ENCODE data around the gene CARD10. TPM values are rescaled to one million over a fixed set of nuclear protein-coding genes. Genes with fewer than 3 reads are reported as not detected.

CARD10 gene
- total and polyA plus RNA-seq, 4 donors: 7.8 to 14.0 (median 8.4) TPM

GRCh38 chr22:37534445-37534844 lies 15.2 kb upstream of the CARD10 start (continued):
- TF ChIP-seq MAX (IDR thresholded peaks at IDR 0.05): no peak
- TF ChIP-seq SP1 (IDR thresholded peaks at IDR 0.05): no peak

DNA sequence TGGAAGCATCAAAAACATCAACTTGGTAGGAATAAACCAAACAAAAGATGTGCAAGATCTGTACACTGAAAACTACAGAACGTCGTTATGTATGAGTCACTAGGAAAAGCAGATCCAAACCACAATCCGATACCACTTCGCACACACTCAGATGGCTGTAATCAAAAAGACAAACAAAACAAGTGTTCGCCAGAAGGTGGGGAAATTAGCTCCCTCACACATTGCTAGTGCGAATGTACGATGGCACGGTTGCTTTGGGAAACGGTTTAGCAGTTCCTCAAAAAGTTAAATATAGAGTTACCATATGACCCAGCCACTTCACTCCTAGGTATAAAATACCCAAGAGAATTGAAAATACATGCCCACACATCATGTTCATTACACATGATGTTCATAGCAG lies 14.8 kb upstream of the CARD10 start:
- TF ChIP-seq, protein P1, sequence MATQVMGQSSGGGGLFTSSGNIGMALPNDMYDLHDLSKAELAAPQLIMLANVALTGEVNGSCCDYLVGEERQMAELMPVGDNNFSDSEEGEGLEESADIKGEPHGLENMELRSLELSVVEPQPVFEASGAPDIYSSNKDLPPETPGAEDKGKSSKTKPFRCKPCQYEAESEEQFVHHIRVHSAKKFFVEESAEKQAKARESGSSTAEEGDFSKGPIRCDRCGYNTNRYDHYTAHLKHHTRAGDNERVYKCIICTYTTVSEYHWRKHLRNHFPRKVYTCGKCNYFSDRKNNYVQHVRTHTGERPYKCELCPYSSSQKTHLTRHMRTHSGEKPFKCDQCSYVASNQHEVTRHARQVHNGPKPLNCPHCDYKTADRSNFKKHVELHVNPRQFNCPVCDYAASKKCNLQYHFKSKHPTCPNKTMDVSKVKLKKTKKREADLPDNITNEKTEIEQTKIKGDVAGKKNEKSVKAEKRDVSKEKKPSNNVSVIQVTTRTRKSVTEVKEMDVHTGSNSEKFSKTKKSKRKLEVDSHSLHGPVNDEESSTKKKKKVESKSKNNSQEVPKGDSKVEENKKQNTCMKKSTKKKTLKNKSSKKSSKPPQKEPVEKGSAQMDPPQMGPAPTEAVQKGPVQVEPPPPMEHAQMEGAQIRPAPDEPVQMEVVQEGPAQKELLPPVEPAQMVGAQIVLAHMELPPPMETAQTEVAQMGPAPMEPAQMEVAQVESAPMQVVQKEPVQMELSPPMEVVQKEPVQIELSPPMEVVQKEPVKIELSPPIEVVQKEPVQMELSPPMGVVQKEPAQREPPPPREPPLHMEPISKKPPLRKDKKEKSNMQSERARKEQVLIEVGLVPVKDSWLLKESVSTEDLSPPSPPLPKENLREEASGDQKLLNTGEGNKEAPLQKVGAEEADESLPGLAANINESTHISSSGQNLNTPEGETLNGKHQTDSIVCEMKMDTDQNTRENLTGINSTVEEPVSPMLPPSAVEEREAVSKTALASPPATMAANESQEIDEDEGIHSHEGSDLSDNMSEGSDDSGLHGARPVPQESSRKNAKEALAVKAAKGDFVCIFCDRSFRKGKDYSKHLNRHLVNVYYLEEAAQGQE (IDR thresholded peaks at IDR 0.05): no peak
- no peak for TF ChIP-seq NR2F2 (IDR thresholded peaks at IDR 0.05)
- no peak for TF ChIP-seq SP1 (IDR thresholded peaks at IDR 0.05)
- TF ChIP-seq GABPA (IDR thresholded peaks at IDR 0.05 in 1 of 2, conservative IDR thresholded peaks at IDR 0.05 in 1 of 2): no peak
- TF ChIP-seq, protein P2, sequence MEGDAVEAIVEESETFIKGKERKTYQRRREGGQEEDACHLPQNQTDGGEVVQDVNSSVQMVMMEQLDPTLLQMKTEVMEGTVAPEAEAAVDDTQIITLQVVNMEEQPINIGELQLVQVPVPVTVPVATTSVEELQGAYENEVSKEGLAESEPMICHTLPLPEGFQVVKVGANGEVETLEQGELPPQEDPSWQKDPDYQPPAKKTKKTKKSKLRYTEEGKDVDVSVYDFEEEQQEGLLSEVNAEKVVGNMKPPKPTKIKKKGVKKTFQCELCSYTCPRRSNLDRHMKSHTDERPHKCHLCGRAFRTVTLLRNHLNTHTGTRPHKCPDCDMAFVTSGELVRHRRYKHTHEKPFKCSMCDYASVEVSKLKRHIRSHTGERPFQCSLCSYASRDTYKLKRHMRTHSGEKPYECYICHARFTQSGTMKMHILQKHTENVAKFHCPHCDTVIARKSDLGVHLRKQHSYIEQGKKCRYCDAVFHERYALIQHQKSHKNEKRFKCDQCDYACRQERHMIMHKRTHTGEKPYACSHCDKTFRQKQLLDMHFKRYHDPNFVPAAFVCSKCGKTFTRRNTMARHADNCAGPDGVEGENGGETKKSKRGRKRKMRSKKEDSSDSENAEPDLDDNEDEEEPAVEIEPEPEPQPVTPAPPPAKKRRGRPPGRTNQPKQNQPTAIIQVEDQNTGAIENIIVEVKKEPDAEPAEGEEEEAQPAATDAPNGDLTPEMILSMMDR (IDR thresholded peaks at IDR 0.05; ENCODE audit: low read depth, low read length, missing input control): no peak
- no peak for TF ChIP-seq RAD21 (IDR thresholded peaks at IDR 0.05)
- no peak for TF ChIP-seq ZBTB33 (IDR thresholded peaks at IDR 0.05)
- TF ChIP-seq, protein P3, sequence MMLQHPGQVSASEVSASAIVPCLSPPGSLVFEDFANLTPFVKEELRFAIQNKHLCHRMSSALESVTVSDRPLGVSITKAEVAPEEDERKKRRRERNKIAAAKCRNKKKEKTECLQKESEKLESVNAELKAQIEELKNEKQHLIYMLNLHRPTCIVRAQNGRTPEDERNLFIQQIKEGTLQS (IDR thresholded peaks at IDR 0.05): no peak
- TF ChIP-seq FOXA2 (IDR thresholded peaks at IDR 0.05): no peak
- TF ChIP-seq MAX (IDR thresholded peaks at IDR 0.05): no peak
- no peak for TF ChIP-seq RXRA (IDR thresholded peaks at IDR 0.05)
- no peak for TF ChIP-seq HNF4G (IDR thresholded peaks at IDR 0.05)
- TF ChIP-seq EGR1 (IDR thresholded peaks at IDR 0.05; ENCODE audit: low read depth in 2 of 2): no peak
- no peak for TF ChIP-seq YY1 (IDR thresholded peaks at IDR 0.05)
- no peak for TF ChIP-seq HNF4A (conservative IDR thresholded peaks at IDR 0.05)
- TF ChIP-seq FOXA1 (IDR thresholded peaks at IDR 0.05): no peak
- no peak for TF ChIP-seq JUND (IDR thresholded peaks at IDR 0.05)
- no peak overlapping the region for H3K4me3 ChIP-seq (ENCODE audit: low read depth in 1 of 3, low read length in 3 of 3)
- no peaks in the 10 kb centered on the region for H3K9me3 ChIP-seq (ENCODE audit: control insufficient read depth in 4 of 4, low read length in 3 of 4)
- 77% methylated on average over 9 of the region's 9 CpGs for WGBS
- no peak for DNase-seq (ENCODE audit: low spot score)
- no peak overlapping the region for H3K27ac ChIP-seq (ENCODE audit: low read depth in 1 of 2, low read length in 2 of 2)
- peaks cover 1 to 8% (median 2%) of the 10 kb centered on the region in 4 donors for H3K4me1 ChIP-seq (ENCODE audit: control insufficient read depth in 4 of 4, insufficient read depth in 4 of 4, low read length in 3 of 4)
- no peaks in the 10 kb centered on the region for H3K36me3 ChIP-seq (ENCODE audit: control insufficient read depth in 4 of 4, insufficient read depth in 3 of 4, low read depth in 1 of 4, low read length in 3 of 4)
- H3K27me3 ChIP-seq (ENCODE audit: control insufficient read depth in 4 of 4, insufficient read depth in 4 of 4, low read length in 3 of 4): no peaks in the 10 kb centered on the region
- H3K9ac ChIP-seq (ENCODE audit: low read depth in 1 of 2, low read length in 2 of 2): no peak overlapping the region

Data from liver (tissue), 9 donors.